ENCODE measurements around the gene TRMT2B. TPM values are rescaled to one million over a fixed set of nuclear protein-coding genes. Genes with fewer than 3 reads are reported as not detected.

TRMT2B gene
- polyA plus RNA-seq, 1 of the 3 experiments (the other 2 are of a cell fraction), result 7.2 TPM

DNA sequence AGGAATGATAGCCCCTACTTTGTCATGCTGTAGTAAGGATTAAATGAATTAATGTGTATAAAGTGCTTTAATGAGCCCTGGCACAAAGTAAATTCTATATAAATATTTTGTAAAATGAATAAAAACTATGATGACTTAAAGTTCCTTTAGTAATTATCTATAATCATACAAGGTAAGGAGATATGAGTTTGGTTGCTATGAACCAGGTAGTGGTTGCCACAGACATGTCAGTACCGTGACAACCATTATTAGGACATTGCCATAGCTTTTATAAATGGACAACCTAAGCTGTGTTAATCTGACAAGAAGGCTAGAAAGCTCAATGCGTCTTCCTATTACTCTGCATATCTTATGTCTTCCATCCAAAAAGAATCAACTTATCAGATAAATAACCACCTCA, 82.5 kb downstream of the TRMT2B start, which contains the start of gene ARL13A (continued):
- no peak for TF ChIP-seq MXI1 (IDR thresholded peaks at IDR 0.05; ENCODE audit: low read depth, low read length)
- TF ChIP-seq, protein P1, sequence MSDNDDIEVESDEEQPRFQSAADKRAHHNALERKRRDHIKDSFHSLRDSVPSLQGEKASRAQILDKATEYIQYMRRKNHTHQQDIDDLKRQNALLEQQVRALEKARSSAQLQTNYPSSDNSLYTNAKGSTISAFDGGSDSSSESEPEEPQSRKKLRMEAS (IDR thresholded peaks at IDR 0.05; ENCODE audit: low read depth), result no peak
- TF ChIP-seq ELF1 (IDR thresholded peaks at IDR 0.05), result no peak

DNA sequence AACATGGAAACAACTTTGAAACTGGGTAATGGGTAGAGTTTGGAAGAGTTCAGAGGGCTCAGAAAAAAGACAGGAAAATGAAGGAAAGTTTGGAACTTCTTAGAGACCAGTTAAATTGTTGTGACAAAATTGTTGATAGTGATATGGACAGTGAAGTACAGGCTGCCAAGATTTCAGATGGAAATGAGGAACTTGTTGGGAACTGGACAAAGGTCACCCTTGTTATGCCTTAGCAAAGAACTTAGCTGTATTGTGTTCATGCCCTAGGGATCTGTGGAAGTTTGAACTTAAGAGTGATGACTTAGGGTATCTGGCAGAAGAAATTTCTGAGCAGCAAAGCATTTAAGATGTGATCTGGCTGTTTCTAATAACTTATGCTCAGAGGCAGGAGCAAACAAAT, 87.5 kb downstream of the TRMT2B start:
- Histone ChIP-seq H3K4me3 (ENCODE audit: low read depth in 2 of 2, low read length in 1 of 2) (no peak overlapping the region), H3K4me1 (ENCODE audit: control insufficient read depth in 1 of 2, insufficient read depth in 2 of 2, low read depth in 1 of 2, low read length in 1 of 2) (no peaks in the 10 kb centered on the region), H3K27ac (ENCODE audit: low read depth in 2 of 2, low read length in 1 of 2) (no peak overlapping the region), H3K9me3 (no peaks in the 10 kb centered on the region), H3K79me2 (ENCODE audit: insufficient read depth) (no peaks in the 10 kb centered on the region), H3K9me2 (no peaks in the 10 kb centered on the region), H2AFZ (ENCODE audit: low read depth) (no peak overlapping the region), H3K36me3 (replicated peaks in 1 of 2; ENCODE audit: control insufficient read depth in 1 of 2, insufficient read depth in 2 of 2, low read length in 1 of 2) (no peaks in the 10 kb centered on the region), H3F3A (replicated peaks; ENCODE audit: insufficient read depth) (no peaks in the 10 kb centered on the region), H3K27me3 (ENCODE audit: insufficient read depth) (no peaks in the 10 kb centered on the region), H4K20me1 (ENCODE audit: insufficient read depth) (no peaks in the 10 kb centered on the region), H3K9ac (no peak overlapping the region), H3K4me2 (no peak overlapping the region)
- no peak for DNase-seq
- TF ChIP-seq TAF1 (IDR thresholded peaks at IDR 0.05; ENCODE audit: borderline replicate concordance, low read depth, low read length) (no peak), RFX5 (IDR thresholded peaks at IDR 0.05; ENCODE audit: low read length) (no peak), NRF1 (IDR thresholded peaks at IDR 0.05; ENCODE audit: low read depth, low read length) (no peak), MXI1 (IDR thresholded peaks at IDR 0.05; ENCODE audit: low read depth, low read length) (no peak), YY1 (IDR thresholded peaks at IDR 0.05; ENCODE audit: low read depth) (no peak), SIN3A (IDR thresholded peaks at IDR 0.05; ENCODE audit: borderline replicate concordance, low read depth, low read length) (no peak), ELF1 (IDR thresholded peaks at IDR 0.05) (no peak), POLR2AphosphoS5 (IDR thresholded peaks at IDR 0.05; ENCODE audit: low read depth, low read length) (no peak), TCF12 (IDR thresholded peaks at IDR 0.05) (no peak)
- TF ChIP-seq, protein P1 (IDR thresholded peaks at IDR 0.05; ENCODE audit: low read depth), result no peak
- TF ChIP-seq, protein P2, sequence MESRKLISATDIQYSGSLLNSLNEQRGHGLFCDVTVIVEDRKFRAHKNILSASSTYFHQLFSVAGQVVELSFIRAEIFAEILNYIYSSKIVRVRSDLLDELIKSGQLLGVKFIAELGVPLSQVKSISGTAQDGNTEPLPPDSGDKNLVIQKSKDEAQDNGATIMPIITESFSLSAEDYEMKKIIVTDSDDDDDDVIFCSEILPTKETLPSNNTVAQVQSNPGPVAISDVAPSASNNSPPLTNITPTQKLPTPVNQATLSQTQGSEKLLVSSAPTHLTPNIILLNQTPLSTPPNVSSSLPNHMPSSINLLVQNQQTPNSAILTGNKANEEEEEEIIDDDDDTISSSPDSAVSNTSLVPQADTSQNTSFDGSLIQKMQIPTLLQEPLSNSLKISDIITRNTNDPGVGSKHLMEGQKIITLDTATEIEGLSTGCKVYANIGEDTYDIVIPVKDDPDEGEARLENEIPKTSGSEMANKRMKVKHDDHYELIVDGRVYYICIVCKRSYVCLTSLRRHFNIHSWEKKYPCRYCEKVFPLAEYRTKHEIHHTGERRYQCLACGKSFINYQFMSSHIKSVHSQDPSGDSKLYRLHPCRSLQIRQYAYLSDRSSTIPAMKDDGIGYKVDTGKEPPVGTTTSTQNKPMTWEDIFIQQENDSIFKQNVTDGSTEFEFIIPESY (IDR thresholded peaks at IDR 0.05; ENCODE audit: borderline replicate concordance, low read depth), result no peak
- TF ChIP-seq, protein P3, sequence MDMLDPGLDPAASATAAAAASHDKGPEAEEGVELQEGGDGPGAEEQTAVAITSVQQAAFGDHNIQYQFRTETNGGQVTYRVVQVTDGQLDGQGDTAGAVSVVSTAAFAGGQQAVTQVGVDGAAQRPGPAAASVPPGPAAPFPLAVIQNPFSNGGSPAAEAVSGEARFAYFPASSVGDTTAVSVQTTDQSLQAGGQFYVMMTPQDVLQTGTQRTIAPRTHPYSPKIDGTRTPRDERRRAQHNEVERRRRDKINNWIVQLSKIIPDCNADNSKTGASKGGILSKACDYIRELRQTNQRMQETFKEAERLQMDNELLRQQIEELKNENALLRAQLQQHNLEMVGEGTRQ (IDR thresholded peaks at IDR 0.05; ENCODE audit: borderline replicate concordance, low read depth, low read length), result no peak
- TF ChIP-seq, protein P4, sequence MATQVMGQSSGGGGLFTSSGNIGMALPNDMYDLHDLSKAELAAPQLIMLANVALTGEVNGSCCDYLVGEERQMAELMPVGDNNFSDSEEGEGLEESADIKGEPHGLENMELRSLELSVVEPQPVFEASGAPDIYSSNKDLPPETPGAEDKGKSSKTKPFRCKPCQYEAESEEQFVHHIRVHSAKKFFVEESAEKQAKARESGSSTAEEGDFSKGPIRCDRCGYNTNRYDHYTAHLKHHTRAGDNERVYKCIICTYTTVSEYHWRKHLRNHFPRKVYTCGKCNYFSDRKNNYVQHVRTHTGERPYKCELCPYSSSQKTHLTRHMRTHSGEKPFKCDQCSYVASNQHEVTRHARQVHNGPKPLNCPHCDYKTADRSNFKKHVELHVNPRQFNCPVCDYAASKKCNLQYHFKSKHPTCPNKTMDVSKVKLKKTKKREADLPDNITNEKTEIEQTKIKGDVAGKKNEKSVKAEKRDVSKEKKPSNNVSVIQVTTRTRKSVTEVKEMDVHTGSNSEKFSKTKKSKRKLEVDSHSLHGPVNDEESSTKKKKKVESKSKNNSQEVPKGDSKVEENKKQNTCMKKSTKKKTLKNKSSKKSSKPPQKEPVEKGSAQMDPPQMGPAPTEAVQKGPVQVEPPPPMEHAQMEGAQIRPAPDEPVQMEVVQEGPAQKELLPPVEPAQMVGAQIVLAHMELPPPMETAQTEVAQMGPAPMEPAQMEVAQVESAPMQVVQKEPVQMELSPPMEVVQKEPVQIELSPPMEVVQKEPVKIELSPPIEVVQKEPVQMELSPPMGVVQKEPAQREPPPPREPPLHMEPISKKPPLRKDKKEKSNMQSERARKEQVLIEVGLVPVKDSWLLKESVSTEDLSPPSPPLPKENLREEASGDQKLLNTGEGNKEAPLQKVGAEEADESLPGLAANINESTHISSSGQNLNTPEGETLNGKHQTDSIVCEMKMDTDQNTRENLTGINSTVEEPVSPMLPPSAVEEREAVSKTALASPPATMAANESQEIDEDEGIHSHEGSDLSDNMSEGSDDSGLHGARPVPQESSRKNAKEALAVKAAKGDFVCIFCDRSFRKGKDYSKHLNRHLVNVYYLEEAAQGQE (IDR thresholded peaks at IDR 0.05; ENCODE audit: low read depth, low read length), result no peak
- TF ChIP-seq, protein P5, sequence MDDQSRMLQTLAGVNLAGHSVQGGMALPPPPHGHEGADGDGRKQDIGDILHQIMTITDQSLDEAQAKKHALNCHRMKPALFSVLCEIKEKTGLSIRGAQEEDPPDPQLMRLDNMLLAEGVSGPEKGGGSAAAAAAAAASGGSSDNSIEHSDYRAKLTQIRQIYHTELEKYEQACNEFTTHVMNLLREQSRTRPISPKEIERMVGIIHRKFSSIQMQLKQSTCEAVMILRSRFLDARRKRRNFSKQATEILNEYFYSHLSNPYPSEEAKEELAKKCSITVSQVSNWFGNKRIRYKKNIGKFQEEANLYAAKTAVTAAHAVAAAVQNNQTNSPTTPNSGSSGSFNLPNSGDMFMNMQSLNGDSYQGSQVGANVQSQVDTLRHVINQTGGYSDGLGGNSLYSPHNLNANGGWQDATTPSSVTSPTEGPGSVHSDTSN (IDR thresholded peaks at IDR 0.05), result no peak
- ChIA-PET POLR2A (no interaction called here), CTCF (no interaction called here)
